GM10847 (cell line): ENCODE measurements around the gene STK39.

Experiments used
- POLR2A ChIP-seq: IDR thresholded peaks from 2 replicates; pipeline ENCODE4 v1.6.1; 2011; ENCODE audit not compliant: insufficient read length; ENCODE audit errors: extremely low read depth

STK39 gene

GRCh38 chr2:168246072-168246482 lies 1.3 kb downstream of the STK39 start:
- TF ChIP-seq POLR2A: no peak

- TF ChIP-seq POLR2A: no peak
These were observed 2.1 kb downstream of the STK39 start for GRCh38 chr2:168245074-168245825.

- TF ChIP-seq POLR2A: no peak
These were observed 3.1 kb downstream of the STK39 start for GRCh38 chr2:168244318-168244717.

- TF ChIP-seq POLR2A: no peak
These were observed 4.3 kb downstream of the STK39 start for GRCh38 chr2:168243061-168243460.

- no peak for TF ChIP-seq POLR2A
These were observed 5.6 kb downstream of the STK39 start for GRCh38 chr2:168241746-168242145.

GRCh38 chr2:168241208-168241607 lies 6.2 kb downstream of the STK39 start:
- no peak for TF ChIP-seq POLR2A

- TF ChIP-seq POLR2A: no peak
These were observed 8.1 kb downstream of the STK39 start for GRCh38 chr2:168239281-168239680.

GRCh38 chr2:168237741-168238140 lies 9.7 kb downstream of the STK39 start:
- no peak for TF ChIP-seq POLR2A

GRCh38 chr2:168234407-168235085 lies 12.8 kb downstream of the STK39 start:
- no peak for TF ChIP-seq POLR2A

GRCh38 chr2:168233726-168234406 lies 13.5 kb downstream of the STK39 start:
- TF ChIP-seq POLR2A: no peak

GRCh38 chr2:168233166-168233565 lies 14.2 kb downstream of the STK39 start:
- TF ChIP-seq POLR2A: no peak

GRCh38 chr2:168231609-168232241 lies 15.7 kb downstream of the STK39 start:
- TF ChIP-seq POLR2A: no peak

- TF ChIP-seq POLR2A: no peak
These were observed 17.0 kb downstream of the STK39 start for GRCh38 chr2:168230389-168230788.

GRCh38 chr2:168224346-168224745 lies 23.0 kb downstream of the STK39 start:
- TF ChIP-seq POLR2A: no peak

GRCh38 chr2:168222088-168222487 lies 25.3 kb downstream of the STK39 start:
- TF ChIP-seq POLR2A: no peak

GRCh38 chr2:168220965-168221819 lies 26.2 kb downstream of the STK39 start:
- no peak for TF ChIP-seq POLR2A
